Colonic mucosa (tissue), 4 donors: ENCODE results near the gene ZNF22. TPM values are rescaled to one million over a fixed set of nuclear protein-coding genes. Genes with fewer than 3 reads are reported as not detected.
A peak's percentile ranks its signal among the peaks of the same experiment; 100 is the strongest.

ENCODE experiments used
- DNase-seq: peaks from one replicate; pipeline ENCODE4 v3.0.0-alpha.2; 2020
- H3K27ac ChIP-seq: fragments of 200-600 bp; one replicate; pipeline ENCODE4 v1.8.0; 2021
- H3K27me3 ChIP-seq: fragments of 200-600 bp; one replicate; pipeline ENCODE4 v1.8.0; 2021
- H3K36me3 ChIP-seq: fragments of 200-600 bp; one replicate; pipeline ENCODE4 v1.8.0; 2021
- H3K4me1 ChIP-seq: fragments of 200-600 bp; one replicate; pipeline ENCODE4 v1.8.0; 2021; ENCODE audit warnings: mild to moderate bottlenecking
- H3K4me3 ChIP-seq: fragments of 200-600 bp; one replicate; pipeline ENCODE4 v1.8.0; 2021
- H3K9ac ChIP-seq, 2 donors: one replicate each; pipeline ENCODE4 v1.7.0; 2013; ENCODE audit warnings: control low read depth in 2 of 2, low read depth in 2 of 2, low read length in 2 of 2
- H3K9me3 ChIP-seq: fragments of 200-600 bp; one replicate; pipeline ENCODE4 v1.8.0; 2021
- intact Hi-C: fragments of 100-400 bp; cut with DNase I; formaldehyde crosslinking; loops from one replicate; pipeline ENCODE4 v1.14.1; 2022
- total RNA-seq, 2 donors: library from RNA; stranded (reverse); fragmentation: NEBNext Ultra II Directional in 1 of 2; extraction: Animal tissue kit (Norgen Biotek cat#: 25700) in 1 of 2; gene quantifications; one replicate each; pipeline ENCODE4 v1.2.1, GENCODE V29; 2021
- TF ChIP-seq, protein P1 (sequence below): fragments of 200-600 bp; IDR thresholded peaks from one replicate; pipeline ENCODE4 v1.8.0; 2022; ENCODE audit warnings: antibody characterized with exemption, mild to moderate bottlenecking
- donor health status: healthy.
- donor health status: DM: no; HTN: no; CAD: no.
- donor health status: DM: no; HTN: no; CAD: no.

The ZNF22 gene
- total RNA-seq, 2 donors from 2014 or later = 16.5 to 17.3 TPM

DNA sequence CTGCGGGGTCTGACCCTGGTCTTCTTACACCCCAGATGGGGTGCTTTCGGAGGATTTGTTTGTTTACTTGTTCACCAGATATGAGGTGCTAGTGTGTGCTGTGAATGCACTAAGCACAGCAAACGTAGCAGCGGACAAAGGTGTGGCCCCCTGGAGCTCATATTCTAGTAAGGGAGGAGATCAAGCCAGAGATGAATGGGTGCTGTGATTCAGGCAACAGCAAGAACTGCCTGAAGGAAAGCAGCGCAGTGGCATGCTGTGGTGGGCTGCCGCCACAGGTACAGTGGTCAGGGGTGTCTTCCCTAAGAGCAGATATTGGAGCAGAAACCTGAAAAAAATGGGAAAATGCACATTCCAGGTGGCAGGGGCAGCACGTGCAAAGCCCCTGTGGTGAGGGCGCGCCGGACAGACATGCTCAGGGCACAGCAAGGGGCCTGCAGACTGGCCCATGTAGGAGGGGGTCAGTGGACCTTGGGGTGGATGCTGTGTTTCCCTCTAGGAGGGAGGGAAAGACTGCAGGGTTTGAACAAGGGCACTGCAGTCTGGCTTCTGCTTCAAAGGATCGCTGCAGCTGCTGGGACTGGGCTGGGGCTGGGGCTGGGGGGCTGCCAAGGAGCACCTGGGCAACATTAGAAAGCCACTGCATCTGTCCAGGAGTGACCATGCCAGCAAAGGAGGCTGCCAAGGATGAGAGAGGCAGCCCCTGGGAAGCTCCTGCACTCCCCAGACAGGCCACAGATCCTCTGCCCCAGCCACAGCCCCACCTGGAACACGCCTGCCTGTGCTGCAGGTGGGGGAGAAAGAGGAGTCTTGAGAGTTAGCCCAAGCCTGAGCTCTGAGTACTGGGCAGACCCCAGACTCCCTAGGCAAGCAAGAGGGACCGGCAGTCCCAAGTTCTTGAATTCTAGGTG is 21.2 kb upstream of the ZNF22 start:
- intact Hi-C loops = no loop called here
- H3K4me1 ChIP-seq = peaks cover 19% of the 10 kb centered on the region
- H3K36me3 ChIP-seq = no peaks in the 10 kb centered on the region
- peak overlapping the region; percentile 80 for H3K27ac ChIP-seq
- TF ChIP-seq, protein P1, sequence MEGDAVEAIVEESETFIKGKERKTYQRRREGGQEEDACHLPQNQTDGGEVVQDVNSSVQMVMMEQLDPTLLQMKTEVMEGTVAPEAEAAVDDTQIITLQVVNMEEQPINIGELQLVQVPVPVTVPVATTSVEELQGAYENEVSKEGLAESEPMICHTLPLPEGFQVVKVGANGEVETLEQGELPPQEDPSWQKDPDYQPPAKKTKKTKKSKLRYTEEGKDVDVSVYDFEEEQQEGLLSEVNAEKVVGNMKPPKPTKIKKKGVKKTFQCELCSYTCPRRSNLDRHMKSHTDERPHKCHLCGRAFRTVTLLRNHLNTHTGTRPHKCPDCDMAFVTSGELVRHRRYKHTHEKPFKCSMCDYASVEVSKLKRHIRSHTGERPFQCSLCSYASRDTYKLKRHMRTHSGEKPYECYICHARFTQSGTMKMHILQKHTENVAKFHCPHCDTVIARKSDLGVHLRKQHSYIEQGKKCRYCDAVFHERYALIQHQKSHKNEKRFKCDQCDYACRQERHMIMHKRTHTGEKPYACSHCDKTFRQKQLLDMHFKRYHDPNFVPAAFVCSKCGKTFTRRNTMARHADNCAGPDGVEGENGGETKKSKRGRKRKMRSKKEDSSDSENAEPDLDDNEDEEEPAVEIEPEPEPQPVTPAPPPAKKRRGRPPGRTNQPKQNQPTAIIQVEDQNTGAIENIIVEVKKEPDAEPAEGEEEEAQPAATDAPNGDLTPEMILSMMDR = no peak
- H3K9ac ChIP-seq = peak overlapping the region; percentile 6 to 35
- no peaks in the 10 kb centered on the region for H3K9me3 ChIP-seq
- DNase-seq = no peak
- H3K4me3 ChIP-seq = no peak overlapping the region
- no peaks in the 10 kb centered on the region for H3K27me3 ChIP-seq

DNA sequence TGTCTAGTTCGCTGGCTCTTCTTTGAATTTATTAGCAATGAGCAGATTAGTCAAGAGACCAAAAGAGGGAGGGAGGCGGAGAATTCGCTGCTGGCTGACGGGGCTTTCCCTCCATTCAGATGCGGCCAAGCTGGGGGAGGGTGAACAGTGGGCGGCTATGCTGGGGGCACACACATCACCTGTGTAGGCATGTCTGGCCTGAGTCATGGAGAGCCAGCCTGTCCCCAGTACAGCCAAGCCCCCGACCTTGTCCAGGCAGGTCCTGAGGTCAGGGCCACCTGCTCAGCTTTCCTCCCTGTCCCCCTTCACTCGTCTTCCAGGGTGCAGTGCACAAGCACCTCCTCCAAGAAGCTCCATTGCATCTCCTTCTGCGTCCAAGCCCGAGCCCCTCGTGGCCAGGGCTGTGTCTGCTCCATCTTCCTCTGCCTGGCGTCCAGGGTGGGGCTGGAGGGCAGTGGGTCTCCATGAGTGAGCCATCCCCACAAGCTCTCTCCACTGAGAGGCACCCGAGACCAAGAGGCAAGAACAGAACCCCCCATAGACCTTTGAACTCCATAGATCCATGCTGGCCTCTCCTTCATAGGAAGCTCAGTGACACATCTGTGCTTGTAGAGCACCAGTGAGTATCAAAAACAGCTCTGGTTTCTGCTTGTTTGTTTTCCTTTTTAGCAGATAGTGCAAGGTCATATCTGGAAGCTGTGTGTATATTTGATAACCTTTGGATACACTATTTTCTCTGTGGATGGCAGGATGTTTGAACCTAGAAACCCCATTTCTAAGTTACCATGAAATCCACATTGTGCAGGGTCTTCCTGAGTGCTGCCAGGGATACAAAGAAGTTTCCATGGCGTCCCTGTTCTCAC is 20.2 kb upstream of the ZNF22 start:
- intact Hi-C loops = no loop called here
- Histone ChIP-seq H3K9me3 (no peaks in the 10 kb centered on the region), H3K4me1 (peaks cover 19% of the 10 kb centered on the region), H3K9ac (peak overlapping the region in 1 of 2 donors; percentile 48), H3K36me3 (no peaks in the 10 kb centered on the region), H3K27me3 (no peaks in the 10 kb centered on the region), H3K27ac (peak overlapping the region; percentile 56), H3K4me3 (no peak overlapping the region)
- TF ChIP-seq, protein P1 = no peak
- DNase-seq = no peak

DNA sequence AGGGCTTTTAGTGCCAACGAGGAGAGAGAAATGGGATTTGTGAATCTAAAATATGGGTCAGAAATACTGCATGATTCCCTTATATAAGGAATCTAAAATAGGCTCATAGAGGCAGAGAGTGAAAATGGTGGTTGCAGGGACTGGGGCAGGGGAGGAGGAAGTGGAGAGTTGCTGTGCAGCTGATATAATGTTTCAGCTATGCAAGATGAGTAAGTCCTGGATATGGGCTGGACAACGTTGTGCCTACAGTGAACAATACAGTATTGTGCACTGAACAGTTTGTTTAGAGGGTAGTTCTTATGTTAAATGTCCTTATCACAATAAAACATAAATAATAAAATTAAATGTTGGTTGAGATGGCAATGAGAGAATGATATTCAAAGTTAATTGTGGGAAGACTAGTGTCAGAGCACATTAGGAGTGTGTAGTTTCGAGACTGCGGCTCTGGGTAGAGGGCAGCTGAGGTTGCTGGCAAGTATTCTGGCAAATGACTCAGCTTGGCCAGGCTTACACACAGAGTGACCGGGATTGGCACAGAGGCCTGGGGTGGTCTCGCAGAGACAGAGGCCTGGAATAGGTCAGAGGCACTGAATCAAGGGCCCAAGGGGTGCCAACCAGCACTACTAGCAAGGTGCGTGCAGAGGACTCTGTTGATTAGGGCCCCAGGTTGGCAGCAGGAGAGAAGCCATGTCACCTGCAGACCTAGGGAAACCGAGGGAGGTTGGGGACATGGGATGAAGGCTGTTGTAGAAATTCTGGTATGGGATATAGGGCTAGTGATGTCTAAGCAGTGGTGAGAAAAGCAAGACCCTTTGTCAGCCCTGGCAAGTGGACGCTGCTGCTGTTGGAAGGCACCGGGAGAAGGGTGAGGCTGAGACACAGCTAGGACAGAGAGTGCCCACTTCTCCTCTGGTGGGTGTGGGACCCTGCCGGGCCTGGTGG is 19.3 kb upstream of the ZNF22 start:
- H3K4me3 ChIP-seq = no peak overlapping the region
- H3K4me1 ChIP-seq = peaks cover 19% of the 10 kb centered on the region
- TF ChIP-seq, protein P1 = no peak
- peak overlapping the region; percentile 56 for H3K27ac ChIP-seq
- H3K9me3 ChIP-seq = no peaks in the 10 kb centered on the region
- H3K9ac ChIP-seq = peak overlapping the region in 1 of 2 donors; percentile 48
- DNase-seq = no peak
- H3K36me3 ChIP-seq = no peaks in the 10 kb centered on the region
- H3K27me3 ChIP-seq = no peaks in the 10 kb centered on the region
- intact Hi-C loops = no loop called here

DNA sequence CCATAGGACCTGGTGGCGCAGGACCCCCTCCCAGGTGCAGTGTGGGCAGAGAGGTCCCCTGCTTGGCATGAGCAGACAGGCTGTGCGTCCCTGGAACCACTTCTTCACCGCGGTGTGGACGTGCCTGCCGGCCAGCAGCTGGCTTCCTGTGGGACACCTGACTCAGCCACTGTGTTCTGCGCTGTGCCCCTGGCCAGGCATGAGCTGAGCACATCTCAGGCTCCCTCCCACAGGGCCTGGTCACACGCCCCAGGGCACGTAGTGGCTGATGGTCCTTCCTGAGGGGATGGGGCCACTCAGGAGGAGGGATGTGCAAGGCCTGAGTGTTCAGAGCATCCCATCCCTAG is 18.6 kb upstream of the ZNF22 start:
- H3K9ac ChIP-seq = no peak overlapping the region
- no peaks in the 10 kb centered on the region for H3K27me3 ChIP-seq
- H3K4me3 ChIP-seq = no peak overlapping the region
- H3K9me3 ChIP-seq = no peaks in the 10 kb centered on the region
- H3K27ac ChIP-seq = no peak overlapping the region
- TF ChIP-seq, protein P1 = no peak
- intact Hi-C loops = no loop called here
- no peaks in the 10 kb centered on the region for H3K36me3 ChIP-seq
- peaks cover 19% of the 10 kb centered on the region for H3K4me1 ChIP-seq
- DNase-seq = no peak

DNA sequence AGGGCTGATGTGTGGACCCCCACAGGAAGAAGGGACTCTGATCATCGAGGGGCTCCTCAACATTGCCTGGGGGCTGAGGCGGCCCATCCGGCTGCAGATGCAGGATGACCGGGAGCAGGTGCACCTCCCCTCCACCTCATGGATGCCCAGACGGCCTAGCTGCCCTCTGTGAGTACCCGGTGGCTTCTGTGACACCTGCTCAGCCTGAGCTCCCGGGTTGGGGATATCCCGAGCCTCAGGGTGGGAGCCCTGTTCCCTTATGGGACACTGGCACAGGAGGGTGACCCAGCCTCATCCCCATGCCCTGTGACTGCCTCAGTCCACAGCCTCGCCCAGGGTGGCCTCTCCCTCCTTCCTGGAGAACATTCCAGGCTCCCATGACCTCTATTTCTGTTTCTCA is 18.2 kb upstream of the ZNF22 start:
- Histone ChIP-seq H3K9ac (no peak overlapping the region), H3K27ac (no peak overlapping the region), H3K4me3 (no peak overlapping the region), H3K4me1 (peaks cover 19% of the 10 kb centered on the region), H3K36me3 (no peaks in the 10 kb centered on the region), H3K27me3 (no peaks in the 10 kb centered on the region), H3K9me3 (no peaks in the 10 kb centered on the region)
- TF ChIP-seq, protein P1 = no peak
- no peak for DNase-seq
- intact Hi-C loops = no loop called here
